GM19351 (cell line): ENCODE measurements around the gene BRME1.
"Not testable (repeated sequence)": the region's sequence is repeated elsewhere in the genome, so short reads cannot be mapped to it uniquely, and the experiment has no call there.

Experiments
- ATAC-seq: cut with Tn5 transposase; IDR thresholded peaks from one replicate; pipeline ENCODE4 v1.9.1; 2021; ENCODE audit warnings: mild to moderate bottlenecking, moderate library complexity; ENCODE audit not compliant: unreplicated experiment

BRME1 gene

DNA sequence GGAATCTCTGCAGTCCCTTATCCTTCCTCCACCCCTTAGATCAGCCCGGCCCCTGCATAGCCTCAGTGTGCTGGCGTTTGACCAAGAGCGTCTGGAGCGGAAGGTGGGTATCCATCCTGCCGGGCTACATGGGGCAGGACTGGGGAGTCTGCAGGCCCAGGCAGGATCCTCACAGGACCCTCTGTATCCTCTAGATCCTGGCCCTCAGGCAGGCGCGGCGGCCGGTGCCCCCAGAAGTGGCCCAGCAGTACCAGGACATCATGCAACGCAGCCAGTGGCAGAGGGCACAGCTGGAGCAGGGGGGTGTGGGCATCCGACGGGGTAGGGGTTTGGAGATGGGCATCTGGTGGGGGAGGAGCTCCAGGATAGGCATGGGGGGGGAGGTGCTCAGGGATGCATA is 23.4 kb upstream of the BRME1 start:
- ATAC-seq, result no peak

DNA sequence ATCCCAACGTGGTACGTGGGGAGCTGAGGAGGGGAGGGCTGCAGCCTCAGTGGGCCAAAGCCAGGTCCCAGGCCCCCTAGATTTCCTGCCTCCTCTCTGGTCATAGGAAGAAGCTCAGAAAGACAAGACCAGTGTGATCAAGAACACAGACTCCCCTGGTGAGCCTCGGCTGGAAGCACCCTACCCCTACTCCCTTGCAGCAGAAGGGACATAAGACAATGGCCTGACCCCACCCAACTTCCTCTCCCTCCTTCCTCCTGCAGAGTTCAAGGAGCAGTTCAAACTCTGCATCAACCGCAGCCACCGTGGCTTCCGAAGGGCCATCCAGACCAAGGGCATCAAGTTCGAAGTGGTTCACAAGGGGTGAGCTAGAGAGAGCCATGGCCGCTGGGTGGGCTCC is 20.8 kb upstream of the BRME1 start:
- no peak for ATAC-seq

DNA sequence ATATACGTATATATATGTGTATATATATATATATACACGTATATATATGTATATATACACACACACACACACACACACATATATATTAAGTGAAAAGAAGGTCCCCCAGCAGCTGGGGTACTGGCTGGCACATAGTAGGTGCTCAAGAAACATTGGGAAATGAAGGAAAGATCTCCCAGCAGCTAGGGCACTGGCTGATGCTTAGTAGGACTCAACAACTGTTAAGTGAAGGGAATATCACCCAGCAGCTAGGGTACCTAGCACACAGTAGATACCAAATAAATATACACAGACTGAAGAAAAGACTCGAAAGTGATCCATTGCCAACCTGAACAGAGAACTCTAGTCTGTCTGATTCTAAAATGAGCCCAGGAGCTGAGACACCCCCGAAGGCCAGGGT is 20.1 kb upstream of the BRME1 start:
- ATAC-seq, result no peak

DNA sequence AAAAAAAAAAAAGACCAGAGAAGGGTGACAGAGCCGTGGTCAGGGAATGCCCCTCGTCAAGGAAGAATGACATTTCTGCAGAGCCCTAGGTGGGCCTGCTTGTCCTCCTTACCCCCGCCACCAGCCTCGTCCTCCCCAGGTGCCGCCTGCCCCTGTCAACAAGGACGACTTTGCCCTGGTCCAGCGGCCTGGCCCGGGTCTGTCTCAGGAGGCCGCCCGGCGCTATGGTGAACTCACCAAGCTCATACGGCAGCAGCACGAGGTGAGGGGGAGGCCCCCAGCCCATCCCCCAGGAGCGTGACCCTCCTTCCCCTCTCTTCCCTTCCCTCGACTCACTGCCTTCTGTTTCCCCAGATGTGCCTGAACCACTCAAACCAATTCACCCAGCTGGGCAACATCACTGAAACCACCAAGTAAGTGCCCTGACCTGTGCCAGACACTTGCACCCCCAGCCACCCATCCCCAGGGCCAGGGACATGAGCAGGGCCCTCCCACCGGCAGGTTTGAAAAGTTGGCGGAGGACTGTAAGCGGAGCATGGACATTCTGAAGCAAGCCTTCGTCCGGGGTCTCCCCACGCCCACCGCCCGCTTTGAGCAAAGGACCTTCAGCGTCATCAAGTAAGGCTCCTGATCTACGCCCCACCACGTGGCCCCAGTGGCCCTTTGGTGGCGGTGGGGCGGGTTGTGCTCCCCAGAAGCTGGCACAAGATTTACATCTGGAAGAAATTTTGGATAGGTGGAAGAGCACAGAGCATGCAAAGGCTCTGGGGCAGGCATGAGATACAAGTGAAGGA is 17.5 kb upstream of the BRME1 start:
- no peak for ATAC-seq

DNA sequence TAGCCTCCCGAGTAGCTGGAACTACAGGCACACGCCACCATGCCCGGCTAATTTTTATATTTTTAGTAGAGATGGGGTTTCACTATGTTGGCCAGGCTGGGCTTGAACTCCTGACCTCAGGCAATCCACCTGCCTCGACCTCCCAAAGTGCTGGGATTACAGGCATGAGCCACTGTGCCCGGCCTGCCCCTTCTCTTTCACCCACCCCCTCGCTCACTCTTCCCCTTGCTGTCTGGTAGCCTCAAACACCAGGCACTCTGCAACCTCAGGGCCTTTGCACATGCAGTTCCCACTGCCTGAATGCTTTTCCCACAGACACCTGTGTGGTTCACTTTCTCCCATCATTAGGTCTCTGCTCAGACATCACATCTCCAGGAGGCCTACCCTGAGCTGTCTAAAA is 16.2 kb upstream of the BRME1 start:
- ATAC-seq, result not testable (repeated sequence)

DNA sequence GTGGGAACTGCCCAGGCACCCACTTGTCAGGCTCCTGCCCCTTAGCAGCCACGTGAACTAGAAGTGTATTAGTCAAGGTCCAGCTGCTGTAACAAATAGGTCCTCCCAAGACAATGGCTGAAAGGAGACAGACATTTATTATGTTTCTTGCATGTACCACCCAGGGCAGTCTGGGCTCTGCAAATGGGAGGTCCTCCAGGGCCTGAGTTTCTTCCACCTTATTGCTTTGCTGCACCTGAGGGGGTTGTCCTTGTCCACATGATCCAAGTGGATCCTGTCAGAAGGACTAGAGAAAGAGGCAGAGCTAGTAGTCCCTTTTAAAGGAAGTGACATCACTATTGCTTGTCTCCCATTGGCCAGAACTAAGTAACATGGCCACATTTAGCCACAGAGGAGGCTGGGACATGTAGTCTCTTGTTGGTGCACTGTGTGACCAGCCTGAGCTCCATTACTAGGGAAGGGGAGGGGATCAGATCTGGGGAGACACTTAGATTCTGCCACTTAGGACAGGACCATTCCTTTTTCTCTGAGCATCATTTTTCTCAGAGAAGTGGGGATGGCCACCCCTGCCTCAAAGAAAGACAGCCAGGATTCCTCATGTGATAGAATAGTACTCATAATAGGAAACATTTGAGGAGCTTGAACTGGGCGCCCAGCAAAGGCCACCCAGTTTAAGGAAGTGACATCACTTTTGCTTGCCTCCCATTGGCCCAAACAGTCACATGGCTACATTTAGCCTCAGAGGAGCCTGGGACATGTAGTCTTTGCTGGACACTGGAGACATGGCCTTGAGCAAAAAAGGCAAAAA is 15.2 kb upstream of the BRME1 start:
- ATAC-seq, result no peak

DNA sequence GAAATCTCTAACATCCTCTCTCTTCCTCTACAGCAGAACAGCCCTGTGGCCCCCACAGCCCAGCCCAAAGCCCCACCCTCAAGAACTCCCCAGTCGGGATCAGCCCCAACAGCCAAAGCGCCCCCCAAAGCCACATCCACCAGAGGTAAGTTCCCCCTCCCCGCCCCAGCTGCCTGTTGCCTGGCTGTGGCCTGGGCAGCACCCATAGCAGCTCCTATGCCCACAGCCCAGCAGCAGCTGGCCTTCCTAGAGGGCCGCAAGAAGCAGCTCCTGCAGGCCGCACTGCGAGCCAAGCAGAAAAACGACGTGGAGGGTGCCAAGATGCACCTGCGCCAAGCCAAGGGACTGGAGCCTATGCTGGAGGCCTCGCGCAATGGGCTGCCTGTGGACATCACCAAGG is 14.6 kb upstream of the BRME1 start:
- no peak for ATAC-seq

DNA sequence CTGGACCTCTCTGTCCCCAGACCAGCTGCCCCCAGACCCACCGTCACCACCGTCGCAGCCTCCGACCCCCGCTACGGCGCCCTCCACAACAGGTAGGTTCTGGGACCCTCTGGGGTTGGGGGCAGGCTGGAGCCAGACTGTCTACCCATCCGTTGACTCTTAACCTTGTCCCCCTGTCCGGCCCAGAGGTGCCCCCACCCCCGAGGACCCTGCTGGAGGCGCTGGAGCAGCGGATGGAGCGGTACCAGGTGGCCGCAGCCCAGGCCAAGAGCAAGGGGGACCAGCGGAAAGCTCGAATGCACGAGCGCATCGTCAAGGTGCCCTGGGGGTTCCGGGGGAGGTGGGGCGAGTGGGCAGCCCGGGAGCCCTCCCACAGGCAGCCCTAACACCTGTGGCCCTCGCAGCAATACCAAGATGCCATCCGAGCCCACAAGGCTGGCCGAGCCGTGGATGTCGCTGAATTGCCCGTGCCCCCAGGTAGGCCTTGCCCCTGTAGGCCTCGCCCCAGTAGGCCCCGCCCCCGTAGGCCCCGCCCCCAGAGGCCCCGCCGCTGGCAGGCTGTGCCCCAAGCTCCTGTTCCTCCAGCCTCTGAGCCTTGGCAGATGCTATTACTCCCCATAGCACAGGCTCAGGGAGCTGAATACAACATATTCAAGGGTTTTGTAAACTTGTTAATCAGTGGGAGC is 13.0 kb upstream of the BRME1 start:
- ATAC-seq, result no peak

DNA sequence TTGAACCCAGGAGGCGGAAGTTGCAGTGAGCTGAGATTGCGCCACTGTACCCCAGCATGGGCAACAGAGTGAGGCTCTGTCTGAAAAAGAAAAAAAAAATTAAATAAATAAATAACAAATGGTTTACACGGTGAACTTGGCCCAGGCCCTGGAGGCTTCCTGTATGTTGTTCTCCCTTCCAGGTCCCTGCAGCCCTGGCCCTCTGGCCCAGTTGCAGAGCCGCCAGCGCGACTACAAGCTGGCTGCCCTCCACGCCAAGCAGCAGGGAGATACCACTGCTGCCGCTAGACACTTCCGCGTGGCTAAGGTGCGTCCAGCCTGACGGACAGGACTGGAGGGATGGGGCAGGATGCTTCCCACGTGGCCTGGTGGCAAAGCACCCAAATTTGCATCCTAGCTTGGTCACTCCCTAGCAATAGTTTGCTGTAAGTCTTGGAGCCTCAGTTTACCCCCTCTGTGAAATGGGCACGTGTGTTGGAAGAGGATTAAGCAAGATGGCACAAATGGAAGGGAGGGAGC is 12.0 kb upstream of the BRME1 start:
- ATAC-seq, result no peak

DNA sequence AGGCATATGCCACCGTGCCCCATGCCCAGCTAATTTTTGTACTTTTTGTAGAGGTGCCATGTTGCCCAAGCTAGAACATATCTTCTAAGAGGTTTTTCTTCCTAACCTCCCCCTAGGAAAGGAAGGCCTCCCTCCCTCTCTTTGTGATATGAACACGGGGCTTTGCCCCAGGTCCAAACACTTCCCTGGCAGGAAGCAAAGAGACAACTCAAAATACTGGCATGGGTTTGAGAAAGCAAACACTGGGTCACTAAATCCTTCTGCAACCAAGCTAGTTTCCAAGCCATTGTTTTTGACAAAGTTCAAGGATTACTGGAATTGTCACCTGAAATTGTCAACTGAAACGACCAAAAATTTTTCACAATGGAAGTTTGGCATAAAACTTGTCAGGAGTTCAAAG is 8.9 kb upstream of the BRME1 start:
- no peak for ATAC-seq

DNA sequence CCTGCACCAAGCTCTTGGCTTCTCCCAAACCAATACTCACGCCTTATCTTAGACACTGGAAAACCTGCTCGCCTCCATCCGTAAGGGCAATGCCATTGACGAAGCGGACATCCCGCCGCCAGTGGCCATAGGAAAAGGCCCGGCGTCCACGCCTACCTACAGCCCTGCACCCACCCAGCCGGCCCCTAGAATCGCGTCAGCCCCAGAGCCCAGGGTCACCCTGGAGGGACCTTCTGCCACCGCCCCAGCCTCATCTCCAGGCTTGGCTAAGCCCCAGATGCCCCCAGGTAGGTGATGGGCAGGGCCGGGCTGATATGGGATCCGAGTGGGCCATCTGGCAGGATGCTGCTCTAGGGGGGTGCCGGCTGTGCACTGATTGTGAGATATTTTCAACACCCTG is 7.4 kb upstream of the BRME1 start:
- no peak for ATAC-seq

DNA sequence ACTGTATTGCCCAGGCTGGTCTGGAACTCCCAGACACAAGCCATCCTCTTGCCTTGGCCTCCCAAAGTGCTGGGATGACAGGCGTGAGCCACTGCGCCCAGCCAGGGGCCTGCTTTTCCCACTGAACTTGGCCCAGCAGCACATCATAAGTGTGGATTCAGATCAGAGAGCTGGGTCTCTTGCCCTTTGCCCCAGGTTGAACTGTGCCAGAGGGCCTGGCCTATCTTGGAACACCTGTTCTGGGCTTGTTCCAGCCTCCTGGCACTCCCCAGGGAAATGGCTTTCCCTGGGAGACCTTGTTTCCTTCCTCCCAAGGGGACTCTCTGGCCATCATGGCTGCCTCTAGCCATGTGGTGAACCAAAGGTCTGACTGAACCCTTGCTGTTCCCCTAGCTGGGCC is 3.5 kb upstream of the BRME1 start:
- no peak for ATAC-seq

DNA sequence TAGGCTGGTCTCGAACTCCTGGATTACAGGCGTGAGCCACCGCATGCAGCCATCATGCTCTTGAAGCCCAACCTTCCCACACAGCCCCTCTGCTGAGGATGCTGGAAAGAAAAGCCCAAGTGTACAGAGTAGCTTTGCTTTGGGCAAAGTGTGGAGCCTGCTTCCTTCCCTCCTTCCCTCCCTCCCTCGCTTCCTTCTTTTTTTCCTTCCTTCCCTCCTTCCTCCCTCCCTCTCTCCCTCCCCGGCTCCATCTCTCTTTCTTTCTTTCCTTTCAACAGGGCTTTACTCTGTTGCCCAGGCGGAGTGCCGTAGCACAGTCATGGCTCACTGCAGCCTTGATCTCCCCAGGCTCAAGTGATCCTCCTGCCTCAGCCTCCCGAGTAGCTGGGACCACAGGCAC is 2.8 kb upstream of the BRME1 start:
- ATAC-seq, result no peak

DNA sequence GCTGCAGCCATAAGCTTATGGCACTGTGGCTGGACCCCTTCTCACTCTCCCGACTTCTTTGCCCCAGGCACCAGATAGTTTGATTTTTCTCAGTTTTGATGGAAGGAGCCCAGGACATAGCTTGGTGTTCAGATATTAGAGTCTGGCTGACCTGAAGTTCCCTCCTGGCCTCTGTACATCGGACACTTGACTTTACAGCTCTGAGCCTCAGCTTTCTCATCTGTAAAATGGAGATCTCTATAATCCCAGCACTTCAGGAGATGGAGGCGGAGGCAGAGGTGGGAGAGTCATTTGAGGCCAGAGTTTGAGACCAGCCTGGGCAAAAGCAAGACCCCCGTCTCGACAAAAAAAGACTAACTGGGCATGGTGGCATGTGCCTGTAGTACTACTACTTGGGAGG is 993 bp upstream of the BRME1 start:
- no peak for ATAC-seq

DNA sequence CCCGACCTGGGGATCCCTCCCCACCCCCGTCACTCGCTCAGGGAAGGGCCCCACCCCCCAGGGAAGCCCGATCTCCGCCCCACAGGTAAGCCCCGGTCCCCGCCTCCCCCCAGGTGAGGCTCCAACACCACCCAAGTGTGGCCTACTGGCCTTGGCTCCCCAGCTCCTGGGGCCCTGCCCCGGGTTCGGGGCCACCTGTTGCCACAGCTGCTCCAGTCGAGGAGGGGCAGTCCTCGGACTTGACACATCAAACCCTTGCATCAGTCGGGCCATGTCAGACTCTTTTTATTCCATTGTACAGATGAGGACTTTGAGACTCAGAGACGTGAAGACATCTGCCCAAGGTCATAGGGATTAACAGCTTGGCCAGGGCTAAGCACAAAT is 596 bp upstream of the BRME1 start:
- no peak for ATAC-seq

DNA sequence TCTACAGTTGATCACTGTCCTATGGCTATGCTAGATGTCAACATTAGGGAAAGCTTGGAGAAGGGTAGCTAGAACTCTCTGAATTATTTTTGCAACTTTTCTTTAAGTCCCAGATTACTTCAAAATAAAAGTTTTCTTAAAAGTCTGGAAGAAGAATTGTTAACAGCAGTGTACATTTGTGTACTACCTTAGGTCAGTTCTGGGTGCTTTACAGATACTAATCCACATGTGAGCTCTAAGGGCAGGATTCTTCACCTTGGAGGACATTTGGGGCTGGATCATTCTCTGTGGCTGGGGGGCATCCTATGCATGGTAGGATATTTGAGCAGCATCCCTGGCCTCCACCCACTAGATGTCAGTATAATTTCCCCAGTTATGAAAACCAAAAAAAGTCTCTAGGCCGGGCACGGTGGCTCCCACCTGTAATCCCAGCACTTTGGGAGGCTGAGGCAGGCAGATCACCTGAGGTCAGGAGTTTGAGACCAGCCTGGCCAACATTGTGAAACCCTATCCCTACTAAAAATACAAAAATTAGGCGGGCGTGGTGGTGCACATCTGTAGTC is 2.8 kb downstream of the BRME1 start:
- no peak for ATAC-seq

DNA sequence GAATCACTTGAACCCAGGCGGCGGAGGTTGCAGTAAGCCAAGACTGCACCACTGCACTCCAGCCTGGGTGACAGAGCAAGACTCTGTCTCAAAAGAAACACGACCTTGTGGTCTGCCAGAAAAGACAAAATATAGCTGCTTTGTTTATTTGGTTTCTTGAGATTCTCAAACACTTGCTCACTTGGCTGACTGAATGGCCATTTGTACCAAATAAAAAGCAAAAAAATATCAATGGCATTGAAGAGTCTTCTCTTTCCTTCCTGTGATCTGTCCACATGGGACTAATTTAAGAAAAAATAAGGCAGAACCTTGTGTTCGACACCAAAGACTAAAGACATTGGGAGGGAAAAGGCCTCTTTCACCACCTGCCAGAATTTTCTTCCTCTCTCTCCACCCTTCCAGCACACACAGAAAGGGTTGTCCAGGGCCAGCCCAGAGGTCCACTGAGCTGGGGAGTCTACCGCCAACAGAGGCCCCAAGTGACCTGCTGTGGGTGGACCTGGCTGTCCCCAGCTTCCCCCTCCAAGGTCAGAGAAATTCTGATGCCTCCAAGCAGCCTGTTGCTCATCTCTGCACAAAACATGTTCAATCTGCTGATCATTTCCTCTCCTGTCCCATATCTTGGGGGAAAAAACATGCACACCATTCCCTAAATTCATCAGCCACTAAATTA is 5.9 kb downstream of the BRME1 start:
- no peak for ATAC-seq

DNA sequence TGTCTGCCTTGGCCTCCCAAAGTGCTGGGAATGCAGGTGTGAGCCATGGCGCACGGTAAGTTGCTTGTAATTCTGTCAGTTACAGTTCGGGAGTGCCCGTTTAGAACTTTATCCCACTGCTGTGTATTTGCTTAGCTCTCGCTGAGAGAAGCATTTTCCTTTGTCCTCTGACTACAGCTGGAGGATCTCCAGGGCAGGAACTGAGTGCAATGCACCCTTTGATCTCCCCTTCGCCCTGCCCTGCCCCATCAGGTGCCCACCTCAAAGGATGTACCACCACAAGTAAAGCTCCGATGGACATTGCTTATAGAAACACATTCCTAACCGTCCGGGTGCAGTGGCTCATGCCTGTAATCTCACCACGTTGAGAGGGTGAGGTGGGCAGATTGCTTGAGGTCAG is 6.5 kb downstream of the BRME1 start:
- no peak for ATAC-seq

DNA sequence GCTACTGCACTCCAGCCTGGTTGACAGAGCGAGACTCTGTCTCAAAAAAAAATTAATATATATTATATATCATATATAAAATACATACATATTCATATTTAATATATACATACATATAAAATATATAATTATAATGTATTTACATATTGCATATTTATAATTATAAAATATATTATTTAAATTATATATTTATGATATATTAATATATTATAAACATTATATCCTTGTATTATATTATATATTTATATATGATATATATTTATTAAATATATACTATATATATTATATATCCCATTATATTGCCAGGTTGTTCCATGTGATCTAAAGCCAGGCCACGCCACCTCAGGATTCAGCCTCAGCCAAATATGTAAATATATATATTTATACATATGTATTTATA is 9.7 kb downstream of the BRME1 start:
- no peak for ATAC-seq

DNA sequence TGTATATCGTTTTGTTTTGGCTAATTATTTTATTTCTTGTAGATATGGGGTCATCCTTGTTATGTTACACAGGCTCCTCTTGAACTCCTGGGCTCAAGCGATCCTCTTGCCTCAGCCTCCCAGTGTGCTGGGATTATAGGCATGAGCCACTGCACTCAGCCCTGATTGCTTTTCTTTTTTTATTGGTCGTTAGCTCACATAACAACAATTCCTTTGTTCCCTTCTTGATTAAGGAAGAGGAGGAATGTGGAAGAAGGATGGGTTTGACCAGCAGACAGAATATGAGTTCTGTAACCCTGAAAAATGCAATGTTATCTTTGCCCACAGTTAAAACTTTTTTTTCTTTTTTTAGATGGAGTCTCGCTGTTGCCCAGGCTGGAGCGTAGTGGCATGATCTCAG is 11.4 kb downstream of the BRME1 start:
- ATAC-seq, result no peak

DNA sequence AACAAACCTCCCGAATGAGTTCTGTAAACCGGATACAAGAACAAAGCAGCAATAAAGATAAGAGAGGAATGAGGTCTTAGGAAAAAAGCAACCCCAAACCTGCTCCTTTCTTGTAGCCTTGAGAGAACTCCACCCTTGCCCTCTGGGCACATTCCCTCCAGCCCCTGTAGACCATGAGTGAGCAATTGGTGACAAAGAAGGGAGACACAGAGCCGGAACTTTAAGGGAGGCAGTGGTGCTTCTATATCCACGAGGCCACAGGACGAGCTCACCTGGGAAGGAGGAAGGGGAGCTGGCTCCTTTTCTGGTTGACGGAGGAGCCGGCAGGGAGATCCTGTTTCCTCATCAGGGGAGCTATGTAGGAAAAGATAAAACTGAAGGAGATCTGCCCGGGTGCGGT is 13.0 kb downstream of the BRME1 start:
- ATAC-seq, result no peak
